ENCODE results near the gene LDB2.

DNA sequence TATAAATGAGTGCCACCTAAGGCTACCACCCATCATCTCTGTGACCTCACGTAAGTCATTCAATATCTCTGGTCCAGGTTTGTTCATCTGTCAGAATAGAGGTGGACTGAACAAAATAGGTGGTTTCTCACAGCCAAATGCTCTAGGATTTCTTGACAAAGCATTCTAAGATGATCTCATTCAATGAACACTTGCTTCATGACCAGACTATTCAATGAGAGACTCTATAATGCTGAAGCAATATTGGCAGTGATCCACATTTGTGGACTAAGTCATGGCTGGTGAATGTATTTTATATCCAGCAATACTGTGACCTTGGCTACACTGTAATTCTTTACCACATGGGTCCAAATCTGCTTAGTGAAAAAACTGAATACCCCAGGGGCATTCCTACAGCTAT is 37.9 kb downstream of the LDB2 start:
- no peak for TF ChIP-seq POLR2A (IDR thresholded peaks at IDR 0.05; ENCODE audit: extremely low read depth, insufficient read length)
- TF ChIP-seq, protein P1, sequence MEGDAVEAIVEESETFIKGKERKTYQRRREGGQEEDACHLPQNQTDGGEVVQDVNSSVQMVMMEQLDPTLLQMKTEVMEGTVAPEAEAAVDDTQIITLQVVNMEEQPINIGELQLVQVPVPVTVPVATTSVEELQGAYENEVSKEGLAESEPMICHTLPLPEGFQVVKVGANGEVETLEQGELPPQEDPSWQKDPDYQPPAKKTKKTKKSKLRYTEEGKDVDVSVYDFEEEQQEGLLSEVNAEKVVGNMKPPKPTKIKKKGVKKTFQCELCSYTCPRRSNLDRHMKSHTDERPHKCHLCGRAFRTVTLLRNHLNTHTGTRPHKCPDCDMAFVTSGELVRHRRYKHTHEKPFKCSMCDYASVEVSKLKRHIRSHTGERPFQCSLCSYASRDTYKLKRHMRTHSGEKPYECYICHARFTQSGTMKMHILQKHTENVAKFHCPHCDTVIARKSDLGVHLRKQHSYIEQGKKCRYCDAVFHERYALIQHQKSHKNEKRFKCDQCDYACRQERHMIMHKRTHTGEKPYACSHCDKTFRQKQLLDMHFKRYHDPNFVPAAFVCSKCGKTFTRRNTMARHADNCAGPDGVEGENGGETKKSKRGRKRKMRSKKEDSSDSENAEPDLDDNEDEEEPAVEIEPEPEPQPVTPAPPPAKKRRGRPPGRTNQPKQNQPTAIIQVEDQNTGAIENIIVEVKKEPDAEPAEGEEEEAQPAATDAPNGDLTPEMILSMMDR (IDR thresholded peaks at IDR 0.05; ENCODE audit: low read depth, low read length): no peak
- TF ChIP-seq, protein P2, sequence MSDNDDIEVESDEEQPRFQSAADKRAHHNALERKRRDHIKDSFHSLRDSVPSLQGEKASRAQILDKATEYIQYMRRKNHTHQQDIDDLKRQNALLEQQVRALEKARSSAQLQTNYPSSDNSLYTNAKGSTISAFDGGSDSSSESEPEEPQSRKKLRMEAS (IDR thresholded peaks at IDR 0.05; ENCODE audit: low read depth, low read length): no peak
